AG10803 (cell line): ENCODE measurements around the gene NOC4L.

Experiments used
- DNase-seq: peaks from one replicate; pipeline ENCODE4 v3.0.0; 2010; ENCODE audit warnings: low read depth
- H3K4me3 ChIP-seq: 2 replicates; pipeline ENCODE4 v1.5.1; 2011; ENCODE audit warnings: mild to moderate bottlenecking, low read length, control low read depth
- CTCF ChIP-seq: conservative IDR thresholded peaks from 2 replicates; pipeline ENCODE4 v1.5.1; 2011; ENCODE audit warnings: mild to moderate bottlenecking, low read length, control low read depth, inconsistent platforms

NOC4L gene

GRCh38 chr12:132124766-132125425 is 19.4 kb upstream of the NOC4L start:
- DNase-seq, result no peak
- no peak overlapping the region for H3K4me3 ChIP-seq
- no peak for TF ChIP-seq CTCF

GRCh38 chr12:132125736-132126135 is 18.5 kb upstream of the NOC4L start:
- no peak overlapping the region for H3K4me3 ChIP-seq
- no peak for TF ChIP-seq CTCF
- no peak for DNase-seq

GRCh38 chr12:132127041-132127440 is 17.2 kb upstream of the NOC4L start:
- no peak for DNase-seq
- no peak for TF ChIP-seq CTCF
- no peak overlapping the region for H3K4me3 ChIP-seq

- TF ChIP-seq CTCF, result no peak
- DNase-seq, result no peak
- no peak overlapping the region for H3K4me3 ChIP-seq
Measured at GRCh38 chr12:132129007-132129406, 15.2 kb upstream of the NOC4L start.

GRCh38 chr12:132130690-132131089 is 13.6 kb upstream of the NOC4L start:
- H3K4me3 ChIP-seq, result no peak overlapping the region
- no peak for TF ChIP-seq CTCF
- no peak for DNase-seq

GRCh38 chr12:132131229-132131628 is 13.0 kb upstream of the NOC4L start:
- no peak overlapping the region for H3K4me3 ChIP-seq
- no peak for DNase-seq
- no peak for TF ChIP-seq CTCF

GRCh38 chr12:132131952-132132351 is 12.3 kb upstream of the NOC4L start:
- DNase-seq, result no peak
- TF ChIP-seq CTCF, result no peak
- no peak overlapping the region for H3K4me3 ChIP-seq
